ENCODE measurements around the gene NEO1.

NEO1 gene

DNA sequence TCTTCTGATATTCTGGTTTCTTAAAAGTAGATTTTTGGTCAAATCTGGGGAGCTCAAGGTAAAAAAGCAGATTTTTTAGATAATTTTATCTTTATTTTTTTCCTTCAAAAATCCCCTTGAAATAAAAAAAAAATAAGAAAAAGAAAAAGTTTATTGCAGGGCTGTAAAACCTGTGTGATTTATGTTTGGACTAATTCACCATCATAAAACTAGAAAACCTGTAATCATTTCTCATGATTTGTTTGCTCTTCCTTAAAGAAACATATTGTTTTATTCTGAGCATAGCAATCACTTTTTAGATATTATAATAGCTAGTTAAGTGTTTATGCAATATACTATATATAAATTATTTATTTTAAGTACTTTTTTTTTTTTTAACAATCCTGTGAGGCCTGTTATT, 68.0 kb downstream of the NEO1 start:
- CTCF ChIA-PET: no interaction called here
- POLR2A ChIA-PET: no interaction called here
- TF ChIP-seq, protein P1, sequence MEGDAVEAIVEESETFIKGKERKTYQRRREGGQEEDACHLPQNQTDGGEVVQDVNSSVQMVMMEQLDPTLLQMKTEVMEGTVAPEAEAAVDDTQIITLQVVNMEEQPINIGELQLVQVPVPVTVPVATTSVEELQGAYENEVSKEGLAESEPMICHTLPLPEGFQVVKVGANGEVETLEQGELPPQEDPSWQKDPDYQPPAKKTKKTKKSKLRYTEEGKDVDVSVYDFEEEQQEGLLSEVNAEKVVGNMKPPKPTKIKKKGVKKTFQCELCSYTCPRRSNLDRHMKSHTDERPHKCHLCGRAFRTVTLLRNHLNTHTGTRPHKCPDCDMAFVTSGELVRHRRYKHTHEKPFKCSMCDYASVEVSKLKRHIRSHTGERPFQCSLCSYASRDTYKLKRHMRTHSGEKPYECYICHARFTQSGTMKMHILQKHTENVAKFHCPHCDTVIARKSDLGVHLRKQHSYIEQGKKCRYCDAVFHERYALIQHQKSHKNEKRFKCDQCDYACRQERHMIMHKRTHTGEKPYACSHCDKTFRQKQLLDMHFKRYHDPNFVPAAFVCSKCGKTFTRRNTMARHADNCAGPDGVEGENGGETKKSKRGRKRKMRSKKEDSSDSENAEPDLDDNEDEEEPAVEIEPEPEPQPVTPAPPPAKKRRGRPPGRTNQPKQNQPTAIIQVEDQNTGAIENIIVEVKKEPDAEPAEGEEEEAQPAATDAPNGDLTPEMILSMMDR (IDR thresholded peaks at IDR 0.05; ENCODE audit: control extremely low read depth, extremely low read depth, low read depth, missing control alignments): no peak
- DNase-seq (ENCODE audit: extremely low spot score): no peak

DNA sequence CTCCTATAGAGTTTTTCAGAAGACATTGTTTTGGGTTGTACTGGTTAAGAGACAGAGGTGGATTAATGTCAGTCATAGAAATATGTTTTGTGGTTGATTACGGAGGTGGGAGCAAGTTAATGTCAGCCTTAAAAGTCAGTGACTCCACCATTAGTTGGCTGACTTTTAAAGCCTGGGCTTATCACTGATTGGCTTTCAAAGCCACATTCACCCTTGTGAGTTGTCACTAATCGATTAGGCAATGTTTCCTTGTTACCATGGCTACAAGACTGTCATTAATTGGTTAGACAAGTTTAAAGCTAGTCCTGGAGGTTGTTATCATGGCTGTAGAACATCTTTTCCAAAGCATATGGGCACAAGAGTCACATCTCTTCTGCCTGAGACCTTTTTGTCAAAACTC, 73.0 kb downstream of the NEO1 start:
- ChIA-PET CTCF (no interaction called here), POLR2A (no interaction called here)
- DNase-seq (ENCODE audit: extremely low spot score): no peak
- TF ChIP-seq, protein P1 (IDR thresholded peaks at IDR 0.05; ENCODE audit: control extremely low read depth, extremely low read depth, low read depth, missing control alignments): no peak

DNA sequence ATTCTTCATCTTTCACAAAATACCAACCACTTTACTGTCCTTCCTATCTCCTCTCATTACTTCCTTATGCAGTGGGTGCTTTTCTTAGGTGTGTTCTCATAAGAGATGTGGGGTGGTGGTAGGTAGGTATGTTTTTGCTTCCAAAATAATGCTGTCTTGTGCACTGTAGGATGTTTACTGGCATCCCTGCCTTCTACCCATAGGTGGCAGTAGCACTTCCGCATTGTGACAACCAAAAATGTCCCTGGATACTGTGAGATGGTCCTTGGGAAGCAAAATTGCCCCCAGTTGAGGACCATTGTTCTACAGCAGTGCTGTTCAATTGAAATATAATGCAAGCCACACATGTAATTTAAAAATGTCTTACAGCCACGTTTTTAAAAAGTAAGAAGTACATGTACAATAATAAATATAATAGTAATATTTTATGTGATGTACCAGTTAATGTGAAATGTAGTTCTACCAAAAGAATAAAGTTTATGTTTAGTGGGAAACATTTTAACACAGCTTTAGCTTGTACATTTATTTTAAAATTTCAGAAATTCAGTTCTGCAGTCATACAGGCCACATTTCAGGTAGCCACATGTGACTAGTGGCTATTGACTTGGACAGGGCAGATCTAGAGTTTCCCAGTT, 75.2 kb downstream of the NEO1 start:
- POLR2A ChIA-PET: no interaction called here
- TF ChIP-seq, protein P1 (IDR thresholded peaks at IDR 0.05; ENCODE audit: control extremely low read depth, extremely low read depth, low read depth, missing control alignments): peak; percentile 55
- DNase-seq (ENCODE audit: extremely low spot score): peak; percentile 32

DNA sequence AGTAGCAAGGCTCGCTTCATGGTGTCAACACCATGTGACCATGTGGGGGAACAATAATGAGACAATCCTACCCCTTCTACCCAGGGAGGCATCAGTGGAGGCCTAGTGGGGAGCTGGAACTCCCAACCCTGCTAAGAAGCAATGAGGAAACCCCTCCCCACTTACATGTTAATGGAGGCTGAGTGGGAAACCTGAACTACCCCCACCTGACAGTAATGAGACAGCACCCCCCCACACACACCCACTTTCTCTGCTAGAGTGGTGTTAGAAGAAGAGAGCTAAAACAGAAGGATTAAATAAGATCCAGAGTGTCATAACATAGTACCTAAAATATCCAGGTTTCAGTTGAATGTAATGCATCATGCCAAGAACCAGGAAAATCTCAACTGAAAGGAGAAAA, 78.6 kb downstream of the NEO1 start:
- TF ChIP-seq, protein P1 (IDR thresholded peaks at IDR 0.05; ENCODE audit: control extremely low read depth, extremely low read depth, low read depth, missing control alignments): no peak
- CTCF ChIA-PET: interaction anchor here (0.9 to 1.0 kb wide), 2 partner anchors 9 to 16 kb away, joined by 3 to 4 read pairs; no protein-coding TSS in a partner anchor
- DNase-seq (ENCODE audit: extremely low spot score): no peak
- POLR2A ChIA-PET: no interaction called here

More for the DNA sequence above, 75.2 kb downstream of the NEO1 start:
- CTCF ChIA-PET: interaction anchor here (0.7 to 1.6 kb wide), 3 partner anchors 12 to 21 kb away, joined by 3 to 4 read pairs (median 4); no protein-coding TSS in a partner anchor

GRCh38 chr15:73134196-73134595, 81.9 kb downstream of the NEO1 start:
- TF ChIP-seq, protein P1 (IDR thresholded peaks at IDR 0.05; ENCODE audit: control extremely low read depth, extremely low read depth, low read depth, missing control alignments): no peak
- ChIA-PET POLR2A (no interaction called here), CTCF (no interaction called here)
- no peak for DNase-seq (ENCODE audit: extremely low spot score)

- DNase-seq (ENCODE audit: extremely low spot score): no peak
- ChIA-PET CTCF (interaction anchor here (1.0 to 1.3 kb wide), 2 partner anchors 8 to 11 kb away, joined by 3 to 4 read pairs; no protein-coding TSS in a partner anchor), POLR2A (no interaction called here)
- TF ChIP-seq, protein P1 (IDR thresholded peaks at IDR 0.05; ENCODE audit: control extremely low read depth, extremely low read depth, low read depth, missing control alignments): no peak
Observed at GRCh38 chr15:73139041-73139743, 86.9 kb downstream of the NEO1 start.
